ENCODE data around the gene MUCL3. TPM values are rescaled to one million over a fixed set of nuclear protein-coding genes. Genes with fewer than 3 reads are reported as not detected.
"Not testable (repeated sequence)": the region's sequence is repeated elsewhere in the genome, so short reads cannot be mapped to it uniquely, and the experiment has no call there.

MUCL3 gene
- total RNA-seq, 2 donors from 2014 or later, result 0.09 TPM; not detected in 1

- not testable (repeated sequence) for H3K4me1 Mint-ChIP-seq (ENCODE audit: low read depth); DNase-seq; H3K27ac Mint-ChIP-seq; H3K36me3 Mint-ChIP-seq (ENCODE audit: insufficient read depth in 2 of 2); H3K4me3 Mint-ChIP-seq; H3K9me3 Mint-ChIP-seq; ATAC-seq (replicated peaks in 1 of 2); H3K27me3 Mint-ChIP-seq (ENCODE audit: low read depth)
Measured at GRCh38 chr6:30902196-30902595, 38.6 kb upstream of the MUCL3 start.

- no peak for DNase-seq
- ATAC-seq (replicated peaks in 1 of 2), result no peak
- Mint-ChIP-seq H3K27ac (no peak overlapping the region), H3K27me3 (ENCODE audit: low read depth) (no peaks in the 10 kb centered on the region), H3K36me3 (ENCODE audit: insufficient read depth in 2 of 2) (no peaks in the 10 kb centered on the region), H3K4me3 (no peak overlapping the region), H3K4me1 (ENCODE audit: low read depth) (peaks cover 10% of the 10 kb centered on the region), H3K9me3 (no peaks in the 10 kb centered on the region)
Measured at GRCh38 chr6:30902709-30903108, 38.1 kb upstream of the MUCL3 start.

GRCh38 chr6:30903236-30903635 is 37.5 kb upstream of the MUCL3 start:
- Mint-ChIP-seq H3K4me1 (ENCODE audit: low read depth) (peaks cover 11% of the 10 kb centered on the region), H3K4me3 (no peak overlapping the region), H3K9me3 (no peaks in the 10 kb centered on the region), H3K36me3 (ENCODE audit: insufficient read depth in 2 of 2) (no peaks in the 10 kb centered on the region), H3K27me3 (ENCODE audit: low read depth) (no peaks in the 10 kb centered on the region), H3K27ac (no peak overlapping the region)
- ATAC-seq (replicated peaks in 1 of 2), result no peak
- DNase-seq, result no peak

- not testable (repeated sequence) for H3K36me3 Mint-ChIP-seq (ENCODE audit: insufficient read depth in 2 of 2); DNase-seq; H3K9me3 Mint-ChIP-seq; H3K27ac Mint-ChIP-seq; H3K27me3 Mint-ChIP-seq (ENCODE audit: low read depth); ATAC-seq (replicated peaks in 1 of 2)
- peaks cover 26% of the 10 kb centered on the region for H3K4me1 Mint-ChIP-seq (ENCODE audit: low read depth)
- peak overlapping the region; percentile 94 to 96 for H3K4me3 Mint-ChIP-seq
Measured at GRCh38 chr6:30907290-30907757, 33.4 kb upstream of the MUCL3 start.

GRCh38 chr6:30907758-30908591 is 32.8 kb upstream of the MUCL3 start, which contains the start of gene GTF2H4:
Gene GTF2H4, plus strand, starts transcription at chr6:30908207.
- Mint-ChIP-seq H3K36me3 (ENCODE audit: insufficient read depth in 2 of 2) (peaks cover 0 to 6% of the 10 kb centered on the region in 2 donors), H3K4me1 (ENCODE audit: low read depth) (peaks cover 32% of the 10 kb centered on the region), H3K27ac (peak within 1 kb of the TSS; percentile 88), H3K27me3 (ENCODE audit: low read depth) (no peaks in the 10 kb centered on the region), H3K9me3 (no peaks in the 10 kb centered on the region), H3K4me3 (peak within 1 kb of the TSS; percentile 94 to 96)
- DNase-seq, result peak; percentile 94 to 96
- peak; percentile 98 to 99 for ATAC-seq (replicated peaks in 1 of 2)

GRCh38 chr6:30908700-30909099 is 32.1 kb upstream of the MUCL3 start:
- Mint-ChIP-seq H3K9me3 (no peaks in the 10 kb centered on the region), H3K27me3 (ENCODE audit: low read depth) (no peaks in the 10 kb centered on the region), H3K36me3 (ENCODE audit: insufficient read depth in 2 of 2) (peaks cover 0 to 11% of the 10 kb centered on the region in 2 donors), H3K4me1 (ENCODE audit: low read depth) (peaks cover 39% of the 10 kb centered on the region), H3K27ac (peak overlapping the region; percentile 88), H3K4me3 (peak overlapping the region; percentile 94 to 96)
- DNase-seq, result no peak
- ATAC-seq (replicated peaks in 1 of 2), result no peak

- ATAC-seq (replicated peaks in 1 of 2); H3K27me3 Mint-ChIP-seq (ENCODE audit: low read depth); DNase-seq; H3K9me3 Mint-ChIP-seq; H3K4me3 Mint-ChIP-seq; H3K27ac Mint-ChIP-seq: not testable (repeated sequence)
- peaks cover 0 to 11% of the 10 kb centered on the region in 2 donors for H3K36me3 Mint-ChIP-seq (ENCODE audit: insufficient read depth in 2 of 2)
- H3K4me1 Mint-ChIP-seq (ENCODE audit: low read depth), result peaks cover 50% of the 10 kb centered on the region
Measured at GRCh38 chr6:30910473-30910872, 30.3 kb upstream of the MUCL3 start.

- Mint-ChIP-seq H3K4me1 (ENCODE audit: low read depth) (peaks cover 52% of the 10 kb centered on the region), H3K27me3 (ENCODE audit: low read depth) (no peaks in the 10 kb centered on the region), H3K27ac (no peak overlapping the region), H3K4me3 (peak overlapping the region; percentile 88 to 95), H3K9me3 (no peaks in the 10 kb centered on the region), H3K36me3 (ENCODE audit: insufficient read depth in 2 of 2) (peaks cover 1 to 17% of the 10 kb centered on the region in 2 donors)
- DNase-seq (no peak), ATAC-seq (replicated peaks in 1 of 2) (no peak)
Measured at GRCh38 chr6:30912746-30913520, 27.8 kb upstream of the MUCL3 start.

- Mint-ChIP-seq H3K9me3 (no peaks in the 10 kb centered on the region), H3K36me3 (ENCODE audit: insufficient read depth in 2 of 2) (peaks cover 1 to 17% of the 10 kb centered on the region in 2 donors), H3K27ac (no peak overlapping the region), H3K27me3 (ENCODE audit: low read depth) (no peaks in the 10 kb centered on the region), H3K4me3 (peak overlapping the region; percentile 88 to 95), H3K4me1 (ENCODE audit: low read depth) (peaks cover 50% of the 10 kb centered on the region)
- peak in 1 of 2 donors; percentile 49 for ATAC-seq (replicated peaks in 1 of 2)
- DNase-seq, result no peak
Measured at GRCh38 chr6:30913721-30914075, 27.1 kb upstream of the MUCL3 start.

GRCh38 chr6:30914076-30914853 is 26.5 kb upstream of the MUCL3 start, which contains the start of gene VARS2:
Gene VARS2, plus strand, starts transcription at chr6:30914238. Its CDS starts 599 bp downstream, at chr6:30914837.
- Mint-ChIP-seq H3K4me1 (ENCODE audit: low read depth) (peaks cover 44% of the 10 kb centered on the region), H3K9me3 (no peaks in the 10 kb centered on the region), H3K36me3 (ENCODE audit: insufficient read depth in 2 of 2) (peaks cover 3 to 20% of the 10 kb centered on the region in 2 donors), H3K4me3 (peak within 1 kb of the TSS; percentile 88 to 95), H3K27me3 (ENCODE audit: low read depth) (no peaks in the 10 kb centered on the region), H3K27ac (peak within 1 kb of the TSS; percentile 75)
- ATAC-seq (replicated peaks in 1 of 2) (peak; percentile 97), DNase-seq (peak; percentile 85 to 93)

- H3K36me3 Mint-ChIP-seq (ENCODE audit: insufficient read depth in 2 of 2), result peaks cover 3 to 20% of the 10 kb centered on the region in 2 donors
- ATAC-seq (replicated peaks in 1 of 2) (no peak), DNase-seq (no peak)
- no peaks in the 10 kb centered on the region for H3K27me3 Mint-ChIP-seq (ENCODE audit: low read depth)
- H3K4me3 Mint-ChIP-seq, result peak overlapping the region; percentile 88 to 95
- no peaks in the 10 kb centered on the region for H3K9me3 Mint-ChIP-seq
- H3K27ac Mint-ChIP-seq, result peak overlapping the region; percentile 75
- H3K4me1 Mint-ChIP-seq (ENCODE audit: low read depth), result peaks cover 42% of the 10 kb centered on the region
Measured at GRCh38 chr6:30914854-30915590, 25.8 kb upstream of the MUCL3 start.

- H3K4me1 Mint-ChIP-seq (ENCODE audit: low read depth), result peaks cover 42% of the 10 kb centered on the region
- peaks cover 3 to 22% of the 10 kb centered on the region in 2 donors for H3K36me3 Mint-ChIP-seq (ENCODE audit: insufficient read depth in 2 of 2)
- H3K27ac Mint-ChIP-seq, result no peak overlapping the region
- ATAC-seq (replicated peaks in 1 of 2), result no peak
- H3K9me3 Mint-ChIP-seq, result no peaks in the 10 kb centered on the region
- H3K4me3 Mint-ChIP-seq, result peak overlapping the region; percentile 88 to 95
- DNase-seq, result peak in 1 of 2 donors; percentile 18
- H3K27me3 Mint-ChIP-seq (ENCODE audit: low read depth), result no peaks in the 10 kb centered on the region
Measured at GRCh38 chr6:30915591-30915946, 25.2 kb upstream of the MUCL3 start.

All from activated T-cell treated with anti-CD3 and anti-CD28 coated beads, Interleukin-2, amount 50 U/mL, for 72 hours (primary cell).